Mucosa of gallbladder (tissue), 1 donor: Measurements from ENCODE around the gene RAB15. TPM values are rescaled to one million over a fixed set of nuclear protein-coding genes. Genes with fewer than 3 reads are reported as not detected.

ENCODE experiments used
- DNase-seq: peaks from one replicate; pipeline ENCODE4 v3.0.0-alpha.2; 2020; ENCODE audit warnings: low spot score
- total RNA-seq: library from RNA; stranded (reverse); gene quantifications from one replicate; pipeline ENCODE4 v1.2.1, GENCODE V29; 2021
- donor health status: DM: no; HTN: no; CAD: no.

RAB15 gene
- total RNA-seq, 1 donor from 2014 or later = 16.5 TPM

DNA sequence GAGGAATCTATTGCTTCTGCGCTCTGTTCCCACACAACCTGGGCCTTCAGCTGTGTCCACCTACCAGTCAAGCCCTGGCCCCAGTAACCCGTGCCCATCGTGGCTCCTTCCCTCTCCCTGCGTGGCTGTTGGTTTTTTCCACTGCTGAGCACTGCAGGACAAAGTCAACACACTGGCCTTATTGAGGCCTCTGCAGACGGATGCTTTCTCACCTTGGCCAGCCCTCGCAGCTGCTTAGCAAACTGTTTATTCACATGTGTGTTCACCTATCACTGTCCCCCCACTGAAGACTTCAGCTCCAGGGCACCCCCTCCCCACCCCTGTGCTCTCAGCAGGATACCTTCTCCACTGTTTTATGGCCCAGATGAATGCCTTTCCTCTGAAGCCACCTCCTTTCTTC is 16.8 kb downstream of the RAB15 start:
- no peak for DNase-seq

DNA sequence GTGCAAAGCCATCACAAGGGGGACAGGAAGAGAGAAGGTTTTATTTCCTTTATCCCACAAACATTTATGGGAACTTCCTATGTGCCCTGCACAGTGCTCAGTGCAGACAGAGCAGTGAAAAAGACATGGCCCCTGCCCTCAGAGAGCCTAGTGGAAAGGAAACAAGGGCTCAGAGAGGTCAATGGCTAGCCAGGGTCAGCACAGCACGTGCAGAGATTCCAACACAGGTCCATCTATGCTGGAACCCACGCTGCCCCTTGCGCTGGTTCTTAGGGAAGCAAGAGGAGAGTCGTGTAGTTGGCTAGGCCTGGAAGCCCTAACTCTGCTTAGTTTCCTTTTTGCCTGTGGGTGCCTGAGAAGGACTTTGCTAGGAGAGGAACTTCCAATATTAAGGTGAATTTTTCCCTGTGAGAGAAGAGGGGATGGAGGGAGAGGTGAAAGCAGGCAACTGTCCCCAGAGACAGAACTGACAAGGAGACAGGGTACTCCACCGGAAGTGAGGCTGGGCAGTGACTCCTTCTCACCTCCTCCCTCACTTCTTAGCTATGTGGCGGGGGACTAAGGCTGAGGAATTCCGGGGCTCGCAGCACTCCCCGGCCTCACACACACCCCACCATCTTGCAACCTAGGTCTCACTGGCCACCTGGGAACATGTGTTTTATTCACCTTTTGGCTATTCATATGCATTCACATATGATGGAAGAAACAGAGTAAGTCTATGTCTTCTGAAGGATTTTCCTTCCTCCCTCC is 17.5 kb downstream of the RAB15 start:
- DNase-seq = no peak

DNA sequence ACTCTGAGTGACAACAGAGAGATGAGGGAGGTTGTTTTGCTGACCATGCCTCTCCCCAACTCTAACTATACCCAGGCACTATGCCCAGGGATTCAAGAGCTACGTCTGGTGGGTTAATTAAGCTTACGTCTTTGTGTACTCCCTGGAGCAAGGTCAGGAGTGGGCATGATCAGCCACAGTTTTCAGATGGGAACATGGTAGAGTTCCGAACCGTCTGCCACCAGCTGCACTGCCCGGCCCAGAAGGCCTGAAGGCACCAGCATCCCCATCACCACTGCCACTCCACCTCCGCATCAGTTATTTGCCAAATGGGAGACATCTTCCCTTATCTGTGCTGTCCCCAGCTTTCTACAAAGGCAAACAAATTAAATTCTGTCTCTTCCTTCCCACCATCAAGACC is 18.5 kb downstream of the RAB15 start:
- no peak for DNase-seq

DNA sequence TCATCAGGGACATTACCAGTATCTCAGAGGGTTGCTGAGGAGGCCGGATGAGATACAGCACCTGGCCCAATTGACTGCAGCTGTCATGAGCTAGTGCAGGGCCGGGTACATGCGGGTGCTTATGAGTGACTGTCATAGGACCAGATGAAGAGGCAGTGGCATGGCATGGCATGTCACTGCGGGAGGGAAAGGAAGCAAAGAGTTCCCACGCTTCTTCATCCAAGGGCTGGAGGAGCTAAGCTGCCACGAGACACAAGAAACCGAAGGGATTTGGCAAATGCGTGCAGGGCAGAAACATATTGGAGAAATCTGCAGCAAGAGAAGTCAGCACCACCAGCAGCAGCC is 18.9 kb downstream of the RAB15 start:
- DNase-seq = no peak

DNA sequence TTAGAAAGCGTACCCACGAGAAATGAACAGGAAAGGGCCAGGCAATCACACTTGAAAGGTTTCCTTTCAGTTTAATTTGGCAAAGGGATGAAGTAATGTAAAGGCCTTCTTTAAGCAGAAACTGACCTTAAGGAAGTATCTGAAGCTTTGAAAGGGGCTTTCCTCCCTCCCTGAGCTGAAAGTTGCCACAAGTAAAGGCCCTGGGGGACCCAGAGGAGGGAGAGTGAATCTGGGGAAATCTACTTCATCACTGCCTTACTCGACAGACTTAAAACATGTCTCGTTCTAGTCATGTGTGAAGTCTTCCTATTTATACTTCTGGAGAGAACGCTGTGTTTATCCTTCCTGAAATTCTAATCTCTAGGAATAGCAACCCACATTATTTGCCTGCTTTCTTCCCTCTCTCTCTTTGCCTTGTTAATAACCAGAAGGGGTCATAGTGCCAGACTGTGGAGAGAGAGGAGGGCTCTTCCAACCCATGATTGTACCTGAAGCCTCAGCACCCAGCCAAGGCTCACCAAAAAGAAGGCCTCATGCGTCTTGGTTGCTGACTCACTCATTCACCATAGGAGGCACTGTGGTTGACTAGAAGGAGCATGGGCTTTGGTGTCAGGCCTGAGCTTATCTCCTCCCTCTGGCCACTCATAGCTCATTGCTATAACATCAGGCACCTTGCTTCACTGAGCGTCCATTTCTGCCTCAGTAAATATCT is 19.4 kb downstream of the RAB15 start:
- DNase-seq = no peak

DNA sequence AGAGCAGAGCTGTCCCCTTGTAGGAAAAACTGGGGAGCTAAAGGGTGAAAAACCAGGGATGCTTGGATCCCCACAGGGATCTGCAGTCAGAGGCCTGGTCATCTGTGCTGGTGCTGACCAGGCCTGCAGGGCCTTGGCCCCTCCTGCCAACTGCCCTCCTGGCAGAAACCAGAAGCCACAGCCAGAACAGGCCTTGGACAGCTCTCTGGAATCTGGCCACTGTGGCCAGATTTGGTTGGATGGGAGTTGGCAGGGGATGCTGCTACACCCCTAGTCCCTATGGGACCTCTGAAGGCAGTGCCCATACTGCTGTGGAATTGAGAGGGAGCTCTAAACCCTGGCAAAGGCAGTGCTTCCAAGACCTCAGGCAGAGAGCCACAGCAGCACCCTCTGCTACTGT is 20.4 kb downstream of the RAB15 start:
- no peak for DNase-seq

DNA sequence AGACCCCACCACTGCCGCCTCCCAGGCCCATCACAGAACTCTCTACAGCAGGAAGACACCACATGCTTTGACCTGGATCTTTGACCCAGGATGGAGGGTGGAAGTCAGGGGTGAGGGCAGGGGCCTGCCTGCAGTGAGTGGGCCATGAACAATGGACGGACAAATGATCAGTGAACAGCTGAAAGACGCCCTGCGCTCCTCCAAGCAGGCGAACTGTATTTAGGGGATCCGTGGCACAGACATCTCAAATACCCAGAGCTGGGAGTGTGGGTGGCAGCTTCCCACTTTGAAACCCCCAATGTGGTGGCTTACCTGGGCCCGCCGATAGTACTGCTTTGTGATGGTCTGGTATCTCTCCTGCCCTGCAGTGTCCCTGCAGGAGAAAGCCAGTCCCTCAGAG is 20.8 kb downstream of the RAB15 start:
- no peak for DNase-seq

DNA sequence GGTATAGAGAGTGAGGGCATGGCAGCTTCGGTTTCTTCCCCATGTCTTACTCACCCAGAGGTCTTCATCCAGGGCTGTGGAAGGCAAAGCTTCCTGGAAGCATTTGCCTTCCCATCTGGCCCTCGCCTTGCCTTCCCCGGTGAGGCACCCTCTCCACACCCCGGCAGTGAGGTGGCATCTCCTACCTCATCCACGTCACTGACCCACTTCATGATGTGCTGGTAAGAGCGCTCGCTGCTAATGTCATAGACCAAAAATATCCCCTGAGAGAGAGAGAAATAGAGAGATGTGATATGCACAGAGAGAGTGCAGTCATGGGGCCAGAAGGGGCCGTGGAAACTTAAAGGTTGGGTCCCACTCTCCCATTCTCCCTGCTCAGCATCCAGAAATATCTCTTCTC is 21.2 kb downstream of the RAB15 start:
- DNase-seq = no peak

DNA sequence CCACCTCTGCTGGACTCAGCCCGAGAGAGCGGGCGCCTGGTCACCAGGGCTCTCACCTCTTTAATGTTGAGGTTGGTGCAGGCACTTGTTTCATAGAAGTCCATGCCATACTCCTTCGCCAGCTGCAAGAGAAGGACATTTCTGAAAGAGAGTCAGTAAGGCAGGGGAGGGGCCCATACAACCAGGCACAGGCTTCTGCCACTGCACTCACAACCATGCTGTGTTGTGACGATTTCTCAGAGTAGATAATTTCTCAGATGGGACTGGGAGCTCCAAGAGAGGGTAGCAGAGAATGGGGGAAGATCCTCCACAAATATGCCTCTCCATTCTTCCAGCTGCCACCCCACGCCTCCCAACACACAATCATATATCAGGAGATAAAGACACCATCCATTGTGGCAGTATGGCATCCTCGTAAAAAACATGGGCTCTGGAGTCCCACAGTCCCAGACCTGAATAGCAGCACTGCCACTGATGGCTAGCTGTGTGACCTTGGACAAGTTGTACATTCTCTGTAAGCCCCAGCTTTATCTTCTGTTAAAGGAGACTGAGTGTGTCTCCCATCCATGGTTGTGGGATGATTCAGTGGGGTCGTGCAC is 23.4 kb downstream of the RAB15 start:
- DNase-seq = no peak

DNA sequence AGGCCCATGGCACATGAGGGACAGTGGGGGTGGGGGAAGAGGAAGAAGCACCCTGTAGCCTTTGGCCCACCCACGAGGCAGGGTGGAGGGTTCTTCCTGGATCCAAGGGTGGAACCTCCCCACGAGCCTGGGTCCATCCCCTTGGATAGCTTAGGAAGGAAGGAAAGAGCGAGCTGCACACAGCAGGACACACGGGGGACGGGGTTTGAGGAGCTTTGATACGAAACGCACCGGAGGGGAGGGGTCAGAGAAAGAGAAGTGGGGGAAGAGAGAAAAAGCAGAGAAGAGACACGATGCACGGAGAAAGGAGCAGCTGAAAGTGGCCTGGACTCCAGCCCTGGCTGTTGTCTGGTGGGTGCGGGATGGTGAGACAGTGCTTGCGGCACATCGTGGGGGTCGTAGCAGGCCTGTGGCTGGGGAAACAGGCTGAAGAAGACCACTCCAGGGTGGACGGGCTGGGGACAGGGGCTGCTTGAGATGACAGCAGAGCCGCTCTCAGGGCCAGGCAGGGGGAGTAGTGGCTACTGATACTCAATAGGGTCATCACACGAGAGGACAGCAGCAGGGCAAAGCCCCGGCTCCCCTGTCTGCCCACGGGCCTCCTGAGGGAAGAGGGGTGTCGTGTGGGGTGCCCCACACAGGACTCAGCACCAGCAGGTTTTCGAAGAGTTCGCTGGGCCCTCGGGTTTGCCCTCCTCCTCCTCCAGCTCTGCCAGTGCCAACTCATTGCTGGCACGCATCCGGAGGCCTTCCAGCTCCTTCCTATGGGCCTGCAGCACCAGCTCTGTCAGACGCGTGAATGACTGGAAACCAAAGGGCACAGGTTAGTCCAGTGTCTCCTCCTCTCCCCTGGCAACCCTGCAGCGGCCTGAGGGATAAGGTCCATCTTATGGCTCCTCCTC is 24.2 kb downstream of the RAB15 start:
- peak; percentile 78 for DNase-seq

DNA sequence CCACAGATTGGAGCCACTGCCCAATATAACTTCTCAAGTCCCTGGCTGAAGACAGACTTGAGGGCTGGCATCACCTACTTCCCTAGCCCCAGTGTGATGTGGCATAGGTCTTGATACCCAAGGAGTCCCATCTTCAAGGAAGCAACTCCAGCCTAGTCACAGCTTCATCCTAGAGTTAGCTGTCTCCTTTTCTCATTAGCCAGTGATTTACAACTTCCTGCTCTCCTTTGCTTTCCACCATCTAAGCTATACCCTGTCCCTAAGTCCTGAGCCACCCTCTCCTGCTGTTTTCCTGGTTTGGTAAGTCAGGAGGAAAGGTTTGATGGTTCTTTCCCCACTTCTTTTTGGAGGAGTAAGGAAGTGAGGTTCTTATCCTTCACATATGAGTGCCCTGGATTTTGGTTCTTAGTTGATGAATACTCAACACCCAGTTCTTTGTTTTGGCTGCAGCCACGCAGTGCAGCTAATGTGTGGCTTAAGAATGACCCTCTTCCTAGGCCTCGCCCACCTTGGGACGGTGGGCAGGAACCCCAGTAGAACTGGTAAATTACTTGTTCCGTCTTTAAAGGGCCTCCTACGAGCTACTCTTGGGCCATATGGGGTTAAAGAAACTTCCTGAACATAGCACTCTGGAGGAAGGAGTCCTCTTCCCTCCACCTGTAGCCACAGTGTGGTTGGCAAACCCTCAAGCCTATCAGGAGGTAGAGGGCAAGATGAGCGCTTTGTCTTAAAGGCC is 25.7 kb downstream of the RAB15 start:
- no peak for DNase-seq

DNA sequence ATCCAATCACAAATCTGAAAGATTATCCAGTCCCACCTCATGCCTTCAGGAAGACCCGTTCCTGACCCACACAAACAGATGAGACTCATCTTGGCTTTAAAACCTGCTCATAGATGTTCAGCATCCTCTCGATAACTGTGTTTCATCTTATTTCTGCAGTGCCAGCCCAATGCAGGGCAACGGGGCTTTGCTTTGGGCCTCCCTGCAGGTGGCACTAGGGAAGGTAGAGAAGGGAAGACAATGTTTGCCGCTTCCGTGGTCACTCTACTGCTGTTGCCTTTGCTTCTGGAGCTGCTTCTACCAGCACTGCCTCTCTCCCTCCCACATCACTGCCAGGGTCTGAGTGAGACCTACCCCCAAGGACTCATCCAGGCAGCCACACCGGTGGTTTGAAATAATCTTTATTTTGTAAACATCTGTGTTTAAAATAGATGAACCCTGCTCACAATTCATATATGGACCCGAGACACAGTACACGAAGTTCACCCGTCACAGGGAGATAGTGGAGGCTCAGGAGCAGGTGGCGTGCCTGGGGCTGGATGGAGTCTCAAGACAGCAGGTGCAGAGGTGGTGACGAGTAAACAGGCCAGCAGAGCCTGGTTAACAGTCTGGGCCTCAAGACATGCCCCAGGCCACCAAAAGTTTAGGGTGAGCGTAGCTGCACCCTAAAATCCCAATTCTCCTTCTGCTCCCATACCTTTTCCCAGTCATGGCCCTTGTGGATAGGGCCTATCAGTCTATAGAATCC is 26.5 kb downstream of the RAB15 start:
- DNase-seq = no peak

DNA sequence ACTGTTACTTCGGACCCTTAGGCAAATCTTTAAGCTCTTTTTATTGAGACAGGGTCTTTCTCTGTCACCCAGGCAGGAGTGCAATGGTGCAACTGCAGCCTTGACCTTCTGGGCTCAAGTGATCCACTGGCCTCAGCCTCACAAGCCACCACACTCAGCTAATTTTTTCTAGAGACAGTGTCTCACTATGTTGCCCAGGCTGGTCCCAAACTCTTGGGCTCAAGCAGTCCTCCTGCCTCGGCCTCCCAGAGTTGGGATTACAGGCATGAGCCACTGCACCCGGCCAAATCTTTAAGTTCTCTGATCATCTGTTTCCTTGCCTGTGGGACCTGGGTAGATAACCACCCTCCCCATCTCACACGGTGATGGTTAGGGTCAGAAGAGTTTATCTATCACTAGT is 27.3 kb downstream of the RAB15 start:
- no peak for DNase-seq

DNA sequence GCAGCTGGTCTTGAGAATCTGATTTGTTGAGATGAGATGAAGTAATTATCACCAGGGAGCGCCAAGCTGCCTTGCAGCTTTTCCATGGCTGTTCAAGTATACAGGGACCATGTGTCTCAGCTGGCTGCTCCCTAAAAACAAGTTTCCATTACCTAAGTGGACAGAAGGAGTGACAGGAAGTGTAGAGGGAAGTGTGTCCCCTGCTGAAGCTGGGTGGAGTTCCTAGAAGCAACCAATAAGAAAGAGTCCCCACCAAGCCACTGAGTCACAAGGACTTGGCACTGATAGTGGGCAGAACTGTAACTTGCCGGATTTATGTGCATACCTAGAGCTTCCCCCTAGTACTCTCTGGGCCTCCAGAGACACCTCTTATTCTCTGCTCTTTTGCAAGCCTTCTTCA is 28.1 kb downstream of the RAB15 start:
- no peak for DNase-seq

DNA sequence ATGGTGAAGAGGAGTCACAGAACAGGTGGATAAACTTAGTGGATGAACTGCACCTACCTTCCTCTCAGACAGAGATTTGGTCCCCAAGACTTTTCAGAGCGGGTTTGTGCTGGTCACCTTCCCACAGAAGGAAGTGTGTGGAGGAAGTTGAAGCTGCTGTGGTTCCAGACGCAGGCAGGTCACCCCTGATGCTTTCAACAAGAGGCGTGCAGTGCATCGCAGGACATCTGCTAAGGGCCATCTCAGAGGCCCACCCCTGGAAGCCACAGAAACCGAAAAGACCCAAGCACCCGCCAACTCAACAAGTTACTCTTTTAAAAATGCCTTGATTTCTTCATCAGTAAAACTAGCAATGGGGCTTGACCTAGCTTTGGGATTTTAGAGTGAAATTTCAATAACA is 28.6 kb downstream of the RAB15 start:
- DNase-seq = no peak

DNA sequence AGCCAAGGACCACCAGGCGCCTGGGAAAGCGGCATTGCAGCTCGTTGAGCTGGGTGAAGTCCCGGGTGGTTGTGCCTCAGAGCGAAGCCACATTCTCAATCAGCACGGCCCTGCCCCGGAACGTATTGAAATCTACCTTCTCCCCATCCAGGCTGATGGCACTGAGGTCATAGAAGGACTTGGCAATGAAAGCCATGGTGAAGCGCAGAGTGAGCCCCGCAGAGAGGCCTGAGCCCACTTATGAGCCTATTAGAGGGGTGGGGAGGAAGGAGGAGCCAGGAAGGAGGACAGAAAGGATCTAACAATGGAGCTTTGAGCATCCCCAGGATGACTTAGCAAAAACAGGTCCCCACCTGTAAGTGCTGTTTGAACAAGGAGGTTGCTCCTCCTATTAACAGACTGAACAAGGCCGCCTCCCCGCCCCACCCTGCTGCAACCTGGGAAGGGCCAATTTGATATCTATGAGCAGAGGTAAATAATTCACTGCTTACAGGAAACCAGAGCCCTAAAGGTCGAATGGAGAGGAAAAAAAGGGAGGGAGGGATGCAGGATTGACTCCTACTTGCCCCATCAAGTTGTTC is 29.5 kb downstream of the RAB15 start, which contains the start of gene GPX2:
Gene GPX2 (minus strand): TSS at position 215 of the 581 bp plus-strand sequence. CDS start 19 bp downstream, at position 196.
- peak; percentile 87 for DNase-seq

DNA sequence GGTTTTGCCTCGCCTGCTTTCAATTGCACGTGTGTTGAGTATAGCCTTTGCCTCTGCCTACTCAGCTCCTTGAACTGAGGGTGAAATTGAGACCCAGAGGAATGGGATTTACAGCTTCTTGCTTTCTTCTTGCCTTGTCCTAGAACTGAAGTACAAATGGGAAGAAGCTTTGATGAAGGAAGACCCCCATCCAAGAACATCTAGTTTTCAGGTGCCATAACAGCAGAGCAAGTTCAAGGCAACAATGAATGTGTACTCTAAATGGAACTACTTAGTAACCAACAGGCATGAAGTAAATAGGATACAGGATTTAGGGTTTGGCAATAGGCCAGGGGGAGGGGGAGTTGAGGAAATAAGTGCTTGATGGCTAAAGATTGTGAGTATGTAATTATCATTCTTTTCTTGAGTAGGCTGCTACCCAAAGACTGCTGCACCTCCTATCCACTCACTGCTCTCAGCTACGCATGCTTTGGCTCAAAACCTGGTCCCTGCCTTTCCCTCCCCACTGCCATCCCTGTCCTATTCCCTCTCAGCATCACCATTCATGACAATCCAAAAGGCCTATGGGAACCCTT is 31.7 kb downstream of the RAB15 start:
- DNase-seq = no peak

DNA sequence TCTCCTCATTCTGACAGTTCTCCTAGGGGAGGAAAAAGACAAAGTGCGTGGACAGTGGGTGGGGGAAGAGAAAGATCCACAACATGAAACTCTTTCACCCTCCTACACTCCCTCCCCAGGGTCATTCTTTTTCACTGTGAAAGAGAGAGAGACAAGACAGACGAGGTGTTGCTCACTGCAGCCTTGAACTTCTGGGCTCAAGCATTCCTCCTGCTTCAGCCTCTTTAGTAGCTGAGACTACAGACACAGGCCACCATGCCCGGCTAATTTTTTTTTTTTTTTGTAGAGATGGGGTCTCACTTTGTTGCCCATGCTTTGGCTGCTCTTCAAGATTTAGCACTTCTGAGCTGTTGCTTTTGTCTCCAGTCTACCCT is 32.3 kb downstream of the RAB15 start:
- DNase-seq = no peak

DNA sequence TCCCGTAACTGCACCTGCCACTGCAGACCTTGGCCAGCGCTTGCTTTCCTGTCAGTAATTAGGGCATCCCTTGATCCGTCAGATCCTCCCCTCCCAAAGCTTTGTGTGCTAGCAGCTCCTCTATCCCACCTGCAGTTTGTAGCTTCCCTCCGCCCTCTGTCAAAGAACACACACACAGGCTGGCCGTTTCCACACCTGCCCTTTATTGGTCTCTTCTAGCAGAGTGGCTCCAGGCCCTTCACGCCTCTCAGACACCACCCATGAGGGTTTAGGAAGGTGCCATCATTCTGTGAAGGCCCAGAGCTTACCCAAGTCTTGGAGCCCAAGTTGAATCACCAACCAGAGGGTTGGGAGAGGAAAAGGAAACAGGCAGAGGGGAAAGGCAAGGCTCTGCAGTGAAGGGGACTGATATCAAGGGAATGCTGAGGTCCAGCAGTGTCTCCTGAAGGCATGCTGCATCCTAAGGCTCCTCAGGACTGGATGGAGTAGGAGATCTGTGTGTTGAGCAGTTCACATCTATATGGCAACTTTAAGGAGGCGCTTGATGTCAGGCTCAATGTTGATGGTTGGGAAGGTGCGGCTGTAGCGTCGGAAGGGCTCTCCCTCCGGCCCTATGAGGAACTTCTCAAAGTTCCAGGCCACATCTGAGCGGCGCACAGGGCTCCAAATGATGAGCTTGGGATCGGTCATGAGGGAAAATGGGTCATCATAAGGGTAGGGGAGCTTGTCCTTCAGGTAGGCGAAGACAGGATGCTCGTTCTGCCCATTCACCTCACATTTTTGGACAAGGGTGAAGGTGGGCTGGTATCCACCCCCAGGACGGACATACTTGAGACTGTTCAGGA is 32.9 kb downstream of the RAB15 start:
- no peak for DNase-seq
